Spleen (tissue), 7 donors: ENCODE results near the gene IQGAP1.

Experiments
- CTCF ChIP-seq, 11 experiments: fragments of 200-600 bp in 7 of 11; fragments of 450-650 bp in 4 of 11; sonication (generic) in 4 of 11; IDR thresholded peaks in 8 of 11; conservative IDR thresholded peaks in 3 of 11; 1 replicate in 7 of 11; 2 replicates in 4 of 11; pipeline versions ENCODE4 v1.4.0 to v1.8.0; 2016 to 2021; ENCODE audit warnings: antibody characterized with exemption in 11 of 11, inconsistent platforms in 4 of 11, mild to moderate bottlenecking in 1 of 11
- POLR2A ChIP-seq, 3 donors: fragments of 450-650 bp; IDR thresholded peaks; one replicate each; pipeline ENCODE4 v1.5.1; 2017; ENCODE audit warnings: antibody characterized with exemption in 3 of 3, mild to moderate bottlenecking in 1 of 3
- donor health status: DM: no; HTN: no; CAD: no; lungs with moderate emphysema.
- donor health status: DM: no; HTN: no; CAD: no.
- donor health status: DM: no; HTN: no; CAD: no.

- TF ChIP-seq CTCF (IDR thresholded peaks at IDR 0.05 in 8 of 11, conservative IDR thresholded peaks at IDR 0.05 in 3 of 11) (no peak), POLR2A (IDR thresholded peaks at IDR 0.05) (no peak)
Observed at GRCh38 chr15:90513448-90513847, 125.4 kb downstream of the IQGAP1 start.
